Activated T-helper 1 cell treated with anti-CD3 and anti-CD28 coated beads, Interleukin-2, amount 50 U/mL, for 16 hours (primary cell): ENCODE results near the gene VAMP4.
"Not testable (repeated sequence)": the region's sequence is repeated elsewhere in the genome, so short reads cannot be mapped to it uniquely, and the experiment has no call there.

Source experiments
- DNase-seq, 2 donors: peaks; one replicate each; pipeline ENCODE4 v3.0.0-alpha.2; 2020; ENCODE audit warnings: low read depth in 1 of 2, low spot score in 1 of 2

The VAMP4 gene

GRCh38 chr1:171702598-171702997 lies 39.3 kb downstream of the VAMP4 start:
- no peak for DNase-seq

GRCh38 chr1:171699531-171699930 lies 42.3 kb downstream of the VAMP4 start:
- DNase-seq = no peak

GRCh38 chr1:171695772-171696171 lies 46.1 kb downstream of the VAMP4 start:
- not testable (repeated sequence) for DNase-seq

- DNase-seq = not testable (repeated sequence)
Measured at GRCh38 chr1:171693541-171693940, 48.3 kb downstream of the VAMP4 start.

GRCh38 chr1:171683870-171684269 lies 58.0 kb downstream of the VAMP4 start:
- DNase-seq = no peak

- DNase-seq = no peak
Measured at GRCh38 chr1:171680339-171680738, 61.5 kb downstream of the VAMP4 start.

- DNase-seq = no peak
Measured at GRCh38 chr1:171676823-171677222, 65.0 kb downstream of the VAMP4 start.

- DNase-seq = no peak
Measured at GRCh38 chr1:171674431-171675405, 67.1 kb downstream of the VAMP4 start.

- DNase-seq = no peak
Measured at GRCh38 chr1:171670739-171671138, 71.1 kb downstream of the VAMP4 start.

- DNase-seq = no peak
Measured at GRCh38 chr1:171668372-171668771, 73.5 kb downstream of the VAMP4 start.

GRCh38 chr1:171666114-171666769 lies 75.6 kb downstream of the VAMP4 start:
- no peak for DNase-seq

- DNase-seq = no peak
Measured at GRCh38 chr1:171664976-171665375, 76.9 kb downstream of the VAMP4 start.

GRCh38 chr1:171663854-171664575 lies 77.8 kb downstream of the VAMP4 start:
- DNase-seq = no peak

GRCh38 chr1:171663036-171663853 lies 78.6 kb downstream of the VAMP4 start:
- DNase-seq = no peak

- no peak for DNase-seq
Measured at GRCh38 chr1:171661076-171661650, 80.7 kb downstream of the VAMP4 start.

GRCh38 chr1:171656206-171656605 lies 85.7 kb downstream of the VAMP4 start:
- DNase-seq = not testable (repeated sequence)

GRCh38 chr1:171655746-171656116 lies 86.1 kb downstream of the VAMP4 start:
- DNase-seq = no peak

- peak; percentile 32 to 48 for DNase-seq
Measured at GRCh38 chr1:171654942-171655745, 86.7 kb downstream of the VAMP4 start.

GRCh38 chr1:171654201-171654941 lies 87.5 kb downstream of the VAMP4 start:
- no peak for DNase-seq
